GM12891 (cell line): Measurements from ENCODE around the gene FOXK1.

ENCODE experiments used
- POLR2A ChIP-seq: IDR thresholded peaks from 2 replicates; pipeline ENCODE4 v1.6.1; 2011; ENCODE audit warnings: low read depth, low read length, control low read depth
- TAF1 ChIP-seq: IDR thresholded peaks from 2 replicates; pipeline ENCODE4 v1.6.1; 2011; ENCODE audit warnings: low read depth, low read length, control low read depth

DNA sequence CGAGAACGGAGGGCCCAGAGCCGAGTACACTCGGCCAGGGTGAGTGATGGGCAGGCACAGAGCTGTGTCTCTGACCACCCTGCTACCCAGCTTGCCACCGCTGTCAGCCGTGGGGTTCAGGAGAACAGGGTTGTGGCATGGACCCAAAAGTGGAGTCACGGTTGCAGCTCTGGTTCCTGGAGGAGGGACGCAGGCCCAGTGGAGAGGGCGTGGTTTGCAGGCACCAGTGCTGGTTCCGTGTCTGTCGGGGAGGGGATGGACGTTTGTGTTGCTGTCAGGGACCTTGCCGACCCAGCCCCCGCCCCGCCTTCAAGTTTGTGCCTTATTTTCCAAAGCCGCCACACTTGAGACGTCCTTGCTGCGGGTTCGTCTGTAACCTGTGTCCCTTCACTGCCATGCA, 48.2 kb downstream of the FOXK1 start:
- TF ChIP-seq POLR2A: no peak
- no peak for TF ChIP-seq TAF1
